HepG2 (cell line): ENCODE results near the gene AGPAT3. TPM values are rescaled to one million over a fixed set of nuclear protein-coding genes. Genes with fewer than 3 reads are reported as not detected.

Source experiments
- KLF13 ChIP-seq: sonication (generic); formaldehyde crosslinking; IDR thresholded peaks from 2 replicates; pipeline ENCODE4 v1.4.0; 2020; ENCODE audit warnings: mild to moderate bottlenecking, missing genetic modification reagents
- MTF1 ChIP-seq: sonication (generic); formaldehyde crosslinking; IDR thresholded peaks from 2 replicates; pipeline ENCODE4 v1.5.0; 2020; ENCODE audit warnings: missing genetic modification reagents
- MZF1 ChIP-seq: sonication (generic); formaldehyde crosslinking; IDR thresholded peaks from 2 replicates; pipeline ENCODE4 v1.8.1; 2023; ENCODE audit warnings: mild to moderate bottlenecking, missing genetic modification reagents, borderline replicate concordance
- NCOA5 ChIP-seq: sonication (generic); formaldehyde crosslinking; IDR thresholded peaks from 2 replicates; pipeline ENCODE4 v1.4.0; 2020; ENCODE audit warnings: missing genetic modification reagents
- NFIB ChIP-seq: sonication (generic); formaldehyde crosslinking; IDR thresholded peaks from 2 replicates; pipeline ENCODE4 v1.9.0; 2021; ENCODE audit warnings: missing genetic modification reagents, mild to moderate bottlenecking, borderline replicate concordance
- POLR2A ChIP-seq, 2 experiments: IDR thresholded peaks; 2 replicates each; pipeline ENCODE4 v1.6.1; 2011; ENCODE audit warnings: low read depth in 2 of 2, low read length in 2 of 2, mild to moderate bottlenecking in 1 of 2, moderate library complexity in 1 of 2; ENCODE audit not compliant: insufficient read depth in 1 of 2
- RBM39 ChIP-seq: fragments of 200-400 bp; formaldehyde crosslinking; IDR thresholded peaks from one replicate; pipeline ENCODE4 v1.6.1; 2018; ENCODE audit warnings: antibody characterized with exemption, mild to moderate bottlenecking, low read depth, low read length; ENCODE audit not compliant: poor library complexity, severe bottlenecking
- SNRNP70 ChIP-seq: fragments of 200-400 bp; formaldehyde crosslinking; IDR thresholded peaks from 2 replicates; pipeline ENCODE4 v1.6.1; 2017; ENCODE audit warnings: mild to moderate bottlenecking, low read depth, low read length, moderate library complexity
- TEAD2 ChIP-seq: sonication (generic); formaldehyde crosslinking; IDR thresholded peaks from 2 replicates; pipeline ENCODE4 v1.9.0; 2021; ENCODE audit warnings: missing genetic modification reagents
- ZFYVE20 ChIP-seq: sonication (generic); formaldehyde crosslinking; IDR thresholded peaks from 2 replicates; pipeline ENCODE4 v1.8.0; 2023; ENCODE audit warnings: low read depth, mild to moderate bottlenecking, moderate library complexity, missing genetic modification reagents, borderline replicate concordance
- ZNF446 ChIP-seq: sonication (generic); formaldehyde crosslinking; IDR thresholded peaks from 2 replicates; pipeline ENCODE4 v1.5.0; 2020; ENCODE audit warnings: mild to moderate bottlenecking, missing genetic modification reagents
- ZNF781 ChIP-seq: sonication (generic); formaldehyde crosslinking; IDR thresholded peaks from 2 replicates; pipeline ENCODE4 v1.5.1; 2020; ENCODE audit warnings: borderline replicate concordance, mild to moderate bottlenecking, missing genetic modification reagents; ENCODE audit errors: not compliant biosample characterization
- polyA plus RNA-seq, 8 experiments: library from polyadenylated mRNA; depleted of rRNA in 3 of 8; stranded (reverse) in 7 of 8; unstranded in 1 of 8; fragments of >200 nt; fragmentation: Illumina TruSeq in 4 of 8; extraction: Trizol in 4 of 8; gene quantifications; 2 replicates each; pipeline versions ENCODE4 v1.2.1 to v1.2.3, GENCODE V29; 2011 to 2016; ENCODE audit warnings: low read depth in 4 of 8, missing spikeins in 1 of 8, mixed read lengths in 1 of 8; ENCODE audit not compliant: insufficient read depth in 1 of 8
- total RNA-seq, 5 experiments: library from RNA; depleted of rRNA; stranded (reverse); fragments of >200 nt; fragmentation: Illumina TruSeq; extraction: Trizol; gene quantifications; 2 replicates each; pipeline ENCODE4 v1.2.3, GENCODE V29; 2016; ENCODE audit warnings: low read depth in 1 of 5
- TF ChIP-seq, protein P1 (sequence below): sonication (generic); formaldehyde crosslinking; IDR thresholded peaks from 2 replicates; pipeline ENCODE4 v1.5.1; 2020; ENCODE audit warnings: mild to moderate bottlenecking, missing genetic modification reagents, moderate library complexity
- TF ChIP-seq, protein P2 (sequence below): sonication (generic); formaldehyde crosslinking; conservative IDR thresholded peaks from 2 replicates; pipeline ENCODE4 v1.4.0; 2020; ENCODE audit warnings: missing genetic modification reagents
- TF ChIP-seq, protein P3 (sequence below): sonication (generic); formaldehyde crosslinking; conservative IDR thresholded peaks from 2 replicates; pipeline ENCODE4 v1.8.0; 2022; ENCODE audit warnings: missing genetic modification reagents
- TF ChIP-seq, protein P4 (sequence below): sonication (generic); formaldehyde crosslinking; IDR thresholded peaks from 2 replicates; pipeline ENCODE4 v1.8.0; 2022; ENCODE audit warnings: mild to moderate bottlenecking, missing genetic modification reagents
- TF ChIP-seq, protein P5 (sequence below): sonication (generic); formaldehyde crosslinking; IDR thresholded peaks from 2 replicates; pipeline ENCODE4 v1.8.1; 2022; ENCODE audit warnings: low read depth, mild to moderate bottlenecking, missing genetic modification reagents

Gene AGPAT3
- total and polyA plus RNA-seq, 2 of the 13 experiments (the other 11 are each of a cell fraction or from before 2014, with no cell fraction given) = 32.2 to 54.4 TPM

DNA sequence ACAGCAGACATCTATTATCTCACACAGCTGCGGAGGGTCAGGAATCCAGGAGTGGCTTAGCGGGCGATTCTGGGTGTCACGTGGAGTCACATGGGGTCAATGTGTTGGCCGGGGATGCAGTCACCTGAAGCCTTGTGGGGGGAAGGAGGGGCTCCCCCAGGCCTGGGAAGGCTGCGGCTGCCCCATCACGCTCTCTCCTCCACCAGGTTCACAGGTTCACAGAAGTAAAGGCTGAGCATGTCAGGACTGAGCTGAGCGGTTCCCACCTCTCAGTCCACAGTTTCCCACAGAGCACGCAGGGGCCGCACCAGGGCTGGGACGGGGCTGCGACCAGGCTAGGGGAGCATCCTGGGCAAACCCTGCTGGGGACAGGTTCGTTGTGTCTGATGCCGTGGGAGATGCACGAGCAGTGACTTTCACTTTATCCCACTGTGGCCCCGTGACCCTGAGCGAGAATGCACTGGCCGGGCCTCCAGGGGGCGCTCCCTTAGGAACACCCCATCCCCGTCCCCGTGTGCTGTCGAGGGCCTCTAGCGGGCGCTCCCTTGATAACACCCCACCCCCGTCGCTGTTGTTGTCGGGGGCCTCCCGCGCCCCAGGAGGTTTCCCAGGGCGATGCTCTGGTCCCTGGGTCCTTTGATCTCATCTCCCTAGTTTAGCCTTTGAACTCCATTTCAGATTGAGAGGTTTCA is 73.9 kb downstream of the AGPAT3 start (continued):
- TF ChIP-seq, protein P1, sequence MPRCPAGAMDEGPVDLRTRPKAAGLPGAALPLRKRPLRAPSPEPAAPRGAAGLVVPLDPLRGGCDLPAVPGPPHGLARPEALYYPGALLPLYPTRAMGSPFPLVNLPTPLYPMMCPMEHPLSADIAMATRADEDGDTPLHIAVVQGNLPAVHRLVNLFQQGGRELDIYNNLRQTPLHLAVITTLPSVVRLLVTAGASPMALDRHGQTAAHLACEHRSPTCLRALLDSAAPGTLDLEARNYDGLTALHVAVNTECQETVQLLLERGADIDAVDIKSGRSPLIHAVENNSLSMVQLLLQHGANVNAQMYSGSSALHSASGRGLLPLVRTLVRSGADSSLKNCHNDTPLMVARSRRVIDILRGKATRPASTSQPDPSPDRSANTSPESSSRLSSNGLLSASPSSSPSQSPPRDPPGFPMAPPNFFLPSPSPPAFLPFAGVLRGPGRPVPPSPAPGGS (CRISPR knock-in tag) = peak; percentile 20; the same call in 1 of the 2 replicates
- no peak for TF ChIP-seq ZNF446 (CRISPR knock-in tag)
- no peak for TF ChIP-seq MZF1 (CRISPR knock-in tag)
- no peak for TF ChIP-seq RBM39
- no peak for TF ChIP-seq ZNF781
- no peak for TF ChIP-seq NFIB
- no peak for TF ChIP-seq TEAD2
- TF ChIP-seq, protein P2, sequence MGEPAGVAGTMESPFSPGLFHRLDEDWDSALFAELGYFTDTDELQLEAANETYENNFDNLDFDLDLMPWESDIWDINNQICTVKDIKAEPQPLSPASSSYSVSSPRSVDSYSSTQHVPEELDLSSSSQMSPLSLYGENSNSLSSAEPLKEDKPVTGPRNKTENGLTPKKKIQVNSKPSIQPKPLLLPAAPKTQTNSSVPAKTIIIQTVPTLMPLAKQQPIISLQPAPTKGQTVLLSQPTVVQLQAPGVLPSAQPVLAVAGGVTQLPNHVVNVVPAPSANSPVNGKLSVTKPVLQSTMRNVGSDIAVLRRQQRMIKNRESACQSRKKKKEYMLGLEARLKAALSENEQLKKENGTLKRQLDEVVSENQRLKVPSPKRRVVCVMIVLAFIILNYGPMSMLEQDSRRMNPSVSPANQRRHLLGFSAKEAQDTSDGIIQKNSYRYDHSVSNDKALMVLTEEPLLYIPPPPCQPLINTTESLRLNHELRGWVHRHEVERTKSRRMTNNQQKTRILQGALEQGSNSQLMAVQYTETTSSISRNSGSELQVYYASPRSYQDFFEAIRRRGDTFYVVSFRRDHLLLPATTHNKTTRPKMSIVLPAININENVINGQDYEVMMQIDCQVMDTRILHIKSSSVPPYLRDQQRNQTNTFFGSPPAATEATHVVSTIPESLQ = no peak
- no peak; a peak in 1 of 4 replicates for TF ChIP-seq POLR2A (IDR thresholded peaks at IDR 0.05; ENCODE audit: insufficient read depth in 1 of 2, low read depth in 2 of 2, low read length in 2 of 2)
- TF ChIP-seq KLF13 (CRISPR knock-in tag) = no peak
- TF ChIP-seq ZFYVE20 = no peak
- TF ChIP-seq SNRNP70 = no peak
- TF ChIP-seq, protein P3, sequence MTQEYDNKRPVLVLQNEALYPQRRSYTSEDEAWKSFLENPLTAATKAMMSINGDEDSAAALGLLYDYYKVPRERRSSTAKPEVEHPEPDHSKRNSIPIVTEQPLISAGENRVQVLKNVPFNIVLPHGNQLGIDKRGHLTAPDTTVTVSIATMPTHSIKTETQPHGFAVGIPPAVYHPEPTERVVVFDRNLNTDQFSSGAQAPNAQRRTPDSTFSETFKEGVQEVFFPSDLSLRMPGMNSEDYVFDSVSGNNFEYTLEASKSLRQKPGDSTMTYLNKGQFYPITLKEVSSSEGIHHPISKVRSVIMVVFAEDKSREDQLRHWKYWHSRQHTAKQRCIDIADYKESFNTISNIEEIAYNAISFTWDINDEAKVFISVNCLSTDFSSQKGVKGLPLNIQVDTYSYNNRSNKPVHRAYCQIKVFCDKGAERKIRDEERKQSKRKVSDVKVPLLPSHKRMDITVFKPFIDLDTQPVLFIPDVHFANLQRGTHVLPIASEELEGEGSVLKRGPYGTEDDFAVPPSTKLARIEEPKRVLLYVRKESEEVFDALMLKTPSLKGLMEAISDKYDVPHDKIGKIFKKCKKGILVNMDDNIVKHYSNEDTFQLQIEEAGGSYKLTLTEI = no peak
- TF ChIP-seq, protein P4, sequence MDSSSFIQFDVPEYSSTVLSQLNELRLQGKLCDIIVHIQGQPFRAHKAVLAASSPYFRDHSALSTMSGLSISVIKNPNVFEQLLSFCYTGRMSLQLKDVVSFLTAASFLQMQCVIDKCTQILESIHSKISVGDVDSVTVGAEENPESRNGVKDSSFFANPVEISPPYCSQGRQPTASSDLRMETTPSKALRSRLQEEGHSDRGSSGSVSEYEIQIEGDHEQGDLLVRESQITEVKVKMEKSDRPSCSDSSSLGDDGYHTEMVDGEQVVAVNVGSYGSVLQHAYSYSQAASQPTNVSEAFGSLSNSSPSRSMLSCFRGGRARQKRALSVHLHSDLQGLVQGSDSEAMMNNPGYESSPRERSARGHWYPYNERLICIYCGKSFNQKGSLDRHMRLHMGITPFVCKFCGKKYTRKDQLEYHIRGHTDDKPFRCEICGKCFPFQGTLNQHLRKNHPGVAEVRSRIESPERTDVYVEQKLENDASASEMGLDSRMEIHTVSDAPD = no peak
- TF ChIP-seq MTF1 (CRISPR knock-in tag) = no peak
- TF ChIP-seq, protein P5, sequence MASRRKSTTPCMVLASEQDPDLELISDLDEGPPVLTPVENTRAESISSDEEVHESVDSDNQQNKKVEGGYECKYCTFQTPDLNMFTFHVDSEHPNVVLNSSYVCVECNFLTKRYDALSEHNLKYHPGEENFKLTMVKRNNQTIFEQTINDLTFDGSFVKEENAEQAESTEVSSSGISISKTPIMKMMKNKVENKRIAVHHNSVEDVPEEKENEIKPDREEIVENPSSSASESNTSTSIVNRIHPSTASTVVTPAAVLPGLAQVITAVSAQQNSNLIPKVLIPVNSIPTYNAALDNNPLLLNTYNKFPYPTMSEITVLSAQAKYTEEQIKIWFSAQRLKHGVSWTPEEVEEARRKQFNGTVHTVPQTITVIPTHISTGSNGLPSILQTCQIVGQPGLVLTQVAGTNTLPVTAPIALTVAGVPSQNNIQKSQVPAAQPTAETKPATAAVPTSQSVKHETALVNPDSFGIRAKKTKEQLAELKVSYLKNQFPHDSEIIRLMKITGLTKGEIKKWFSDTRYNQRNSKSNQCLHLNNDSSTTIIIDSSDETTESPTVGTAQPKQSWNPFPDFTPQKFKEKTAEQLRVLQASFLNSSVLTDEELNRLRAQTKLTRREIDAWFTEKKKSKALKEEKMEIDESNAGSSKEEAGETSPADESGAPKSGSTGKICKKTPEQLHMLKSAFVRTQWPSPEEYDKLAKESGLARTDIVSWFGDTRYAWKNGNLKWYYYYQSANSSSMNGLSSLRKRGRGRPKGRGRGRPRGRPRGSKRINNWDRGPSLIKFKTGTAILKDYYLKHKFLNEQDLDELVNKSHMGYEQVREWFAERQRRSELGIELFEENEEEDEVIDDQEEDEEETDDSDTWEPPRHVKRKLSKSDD (CRISPR knock-in tag) = no peak
- TF ChIP-seq NCOA5 (CRISPR knock-in tag) = no peak
